ENCODE measurements around the gene JAG1. TPM values are rescaled to one million over a fixed set of nuclear protein-coding genes. Genes with fewer than 3 reads are reported as not detected.

JAG1 gene
- total and polyA plus RNA-seq, 2 experiments from 2014 or later: 1.2 to 8.4 TPM

DNA sequence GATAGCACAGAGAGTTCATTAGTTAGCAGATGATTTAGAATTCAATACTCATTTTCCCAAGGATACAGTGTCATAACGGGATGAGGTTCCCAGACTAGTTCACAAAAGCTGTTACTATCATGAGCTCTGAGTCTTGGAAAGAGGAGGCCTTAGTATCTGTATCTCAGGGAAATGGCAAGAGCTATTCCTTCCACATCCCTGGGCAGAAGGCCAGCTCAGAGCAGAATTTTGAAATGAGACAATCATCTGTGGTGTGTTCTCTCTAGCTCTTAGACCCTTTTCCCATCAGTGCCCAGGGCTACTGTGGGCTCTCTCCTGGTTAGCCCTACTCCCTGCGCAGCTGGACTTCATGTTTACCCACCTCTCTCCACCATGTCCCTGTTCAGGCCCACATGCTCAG is 64.5 kb downstream of the JAG1 start:
- Histone ChIP-seq H3K27ac (peak overlapping the region; percentile 79), H3K36me3 (ENCODE audit: low read depth) (no peaks in the 10 kb centered on the region), H3K9ac (peak overlapping the region; percentile 55; the same call in 1 of the 2 replicates), H3K4me1 (ENCODE audit: insufficient read depth) (peaks cover 33% of the 10 kb centered on the region), H3K9me2 (ENCODE audit: insufficient read depth) (no peaks in the 10 kb centered on the region), H3K27me3 (replicated peaks; ENCODE audit: insufficient read depth) (no peaks in the 10 kb centered on the region), H3F3A (ENCODE audit: insufficient read depth) (peaks cover 17% of the 10 kb centered on the region; the same call in 1 of the 2 replicates), H3K9me3 (ENCODE audit: low read depth) (no peaks in the 10 kb centered on the region), H4K20me1 (ENCODE audit: insufficient read depth) (no peaks in the 10 kb centered on the region), H3K4me3 (peak overlapping the region; percentile 30; the same call in 1 of the 2 replicates), H3K4me2 (ENCODE audit: unreplicated experiment) (peak overlapping the region; percentile 46), H3K79me2 (ENCODE audit: insufficient read depth) (no peaks in the 10 kb centered on the region), H2AFZ (no peak overlapping the region)
- 65 to 66% methylated on average over 2 of the region's 2 CpGs for WGBS, 2 experiments (ENCODE audit: low coverage in 1 of 2, low lambda C conversion rate in 2 of 2, missing lambda C conversion rate in 2 of 2)
- no peak for TF ChIP-seq EZH2phosphoT487 (IDR thresholded peaks at IDR 0.05; ENCODE audit: insufficient read depth, low read depth)
- no peak for TF ChIP-seq EZH2 (IDR thresholded peaks at IDR 0.05; ENCODE audit: insufficient read depth, poor library complexity, severe bottlenecking)
- peak; percentile 88 for DNase-seq
- in situ Hi-C loops (cut with MboI): no loop called here

DNA sequence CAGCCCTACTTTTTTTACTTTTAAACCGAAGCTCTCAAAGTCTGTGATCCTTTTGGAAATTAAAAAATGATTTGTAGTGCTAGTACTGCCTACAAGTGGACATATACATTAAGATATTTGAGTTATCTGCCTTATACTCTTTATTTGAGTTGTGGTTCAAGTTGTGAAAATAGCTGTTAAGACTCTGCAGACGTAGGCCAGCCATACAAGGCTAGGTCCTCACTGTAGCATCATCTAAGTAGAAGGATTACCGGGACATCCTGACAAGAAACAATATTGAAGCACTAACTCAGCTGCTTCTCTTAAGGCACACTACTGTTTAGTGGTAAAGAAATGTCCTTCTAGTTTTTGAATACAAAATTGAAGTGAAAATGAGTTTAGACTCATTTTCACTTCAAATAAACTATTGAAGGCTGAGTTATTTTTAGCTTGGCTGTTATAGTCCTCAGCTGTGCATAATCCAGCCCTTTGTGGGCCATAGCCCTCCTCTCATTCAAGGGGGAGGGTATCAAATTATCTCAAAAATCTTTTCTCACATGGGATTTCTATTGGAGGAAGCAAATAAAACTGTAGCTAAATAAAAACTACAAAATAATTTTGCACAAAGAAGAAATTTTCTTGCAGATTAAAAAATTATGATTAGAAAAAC is 68.1 kb downstream of the JAG1 start:
- Histone ChIP-seq H3K4me3 (no peak overlapping the region), H4K20me1 (ENCODE audit: insufficient read depth) (no peaks in the 10 kb centered on the region), H3K36me3 (ENCODE audit: low read depth) (no peaks in the 10 kb centered on the region), H3K27me3 (replicated peaks; ENCODE audit: insufficient read depth) (no peaks in the 10 kb centered on the region), H3K9ac (no peak overlapping the region), H3K27ac (peak overlapping the region; percentile 82; the same call in 1 of the 2 replicates), H3K4me2 (ENCODE audit: unreplicated experiment) (peak overlapping the region; percentile 72), H3K9me3 (ENCODE audit: low read depth) (no peaks in the 10 kb centered on the region), H3K9me2 (ENCODE audit: insufficient read depth) (no peaks in the 10 kb centered on the region), H2AFZ (no peak overlapping the region), H3F3A (ENCODE audit: insufficient read depth) (peaks cover 29% of the 10 kb centered on the region), H3K4me1 (ENCODE audit: insufficient read depth) (peaks cover 42% of the 10 kb centered on the region), H3K79me2 (ENCODE audit: insufficient read depth) (no peaks in the 10 kb centered on the region)
- DNase-seq: no peak
- WGBS, 2 experiments (ENCODE audit: low coverage in 1 of 2, low lambda C conversion rate in 2 of 2, missing lambda C conversion rate in 2 of 2): 98 to 100% methylated on average over 3 of the region's 3 CpGs
- TF ChIP-seq EZH2 (IDR thresholded peaks at IDR 0.05; ENCODE audit: insufficient read depth, poor library complexity, severe bottlenecking) (no peak), EZH2phosphoT487 (IDR thresholded peaks at IDR 0.05; ENCODE audit: insufficient read depth, low read depth) (no peak)
- in situ Hi-C loops (cut with MboI): no loop called here

DNA sequence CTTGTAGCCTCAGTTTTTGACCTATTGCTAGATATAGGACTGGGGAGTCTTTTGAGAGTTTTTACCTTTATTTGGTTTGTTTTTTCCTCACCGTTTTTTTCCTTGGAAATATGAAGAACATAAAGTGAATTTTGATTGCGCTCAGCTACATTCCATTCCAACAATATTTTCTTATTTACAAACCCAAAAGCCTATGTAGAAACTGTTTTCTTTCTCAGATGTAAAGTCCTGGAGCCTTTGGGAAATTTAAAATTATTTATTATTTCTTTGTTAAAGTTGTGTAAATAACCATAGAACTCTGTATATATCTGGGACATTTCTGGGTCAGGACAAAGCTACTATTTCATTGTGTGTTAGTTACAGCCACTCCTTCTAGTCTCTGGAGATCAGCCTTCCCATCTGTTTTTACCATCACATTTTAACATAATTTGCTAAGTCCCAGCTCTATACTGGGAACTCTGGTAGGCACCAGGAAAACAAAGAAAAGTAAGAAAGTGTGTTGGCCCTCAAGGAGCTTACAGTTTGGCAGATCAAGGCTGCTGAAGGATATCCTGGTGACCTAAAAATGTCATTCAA is 68.8 kb downstream of the JAG1 start:
- in situ Hi-C loops (cut with MboI): no loop called here
- Histone ChIP-seq H3K9ac (peak overlapping the region; percentile 54), H3F3A (ENCODE audit: insufficient read depth) (peaks cover 29% of the 10 kb centered on the region), H3K27me3 (replicated peaks; ENCODE audit: insufficient read depth) (no peaks in the 10 kb centered on the region), H3K27ac (peak overlapping the region; percentile 82), H3K4me1 (ENCODE audit: insufficient read depth) (peaks cover 36% of the 10 kb centered on the region), H3K36me3 (ENCODE audit: low read depth) (no peaks in the 10 kb centered on the region), H2AFZ (no peak overlapping the region), H4K20me1 (ENCODE audit: insufficient read depth) (no peaks in the 10 kb centered on the region), H3K4me3 (peak overlapping the region; percentile 47), H3K4me2 (ENCODE audit: unreplicated experiment) (peak overlapping the region; percentile 72), H3K9me3 (ENCODE audit: low read depth) (no peaks in the 10 kb centered on the region), H3K79me2 (ENCODE audit: insufficient read depth) (no peaks in the 10 kb centered on the region), H3K9me2 (ENCODE audit: insufficient read depth) (no peaks in the 10 kb centered on the region)
- no peak for DNase-seq
- TF ChIP-seq EZH2 (IDR thresholded peaks at IDR 0.05; ENCODE audit: insufficient read depth, poor library complexity, severe bottlenecking): no peak
- TF ChIP-seq EZH2phosphoT487 (IDR thresholded peaks at IDR 0.05; ENCODE audit: insufficient read depth, low read depth): no peak
- 43 to 44% methylated on average over 2 of the region's 2 CpGs for WGBS, 2 experiments (ENCODE audit: low coverage in 1 of 2, low lambda C conversion rate in 2 of 2, missing lambda C conversion rate in 2 of 2)

DNA sequence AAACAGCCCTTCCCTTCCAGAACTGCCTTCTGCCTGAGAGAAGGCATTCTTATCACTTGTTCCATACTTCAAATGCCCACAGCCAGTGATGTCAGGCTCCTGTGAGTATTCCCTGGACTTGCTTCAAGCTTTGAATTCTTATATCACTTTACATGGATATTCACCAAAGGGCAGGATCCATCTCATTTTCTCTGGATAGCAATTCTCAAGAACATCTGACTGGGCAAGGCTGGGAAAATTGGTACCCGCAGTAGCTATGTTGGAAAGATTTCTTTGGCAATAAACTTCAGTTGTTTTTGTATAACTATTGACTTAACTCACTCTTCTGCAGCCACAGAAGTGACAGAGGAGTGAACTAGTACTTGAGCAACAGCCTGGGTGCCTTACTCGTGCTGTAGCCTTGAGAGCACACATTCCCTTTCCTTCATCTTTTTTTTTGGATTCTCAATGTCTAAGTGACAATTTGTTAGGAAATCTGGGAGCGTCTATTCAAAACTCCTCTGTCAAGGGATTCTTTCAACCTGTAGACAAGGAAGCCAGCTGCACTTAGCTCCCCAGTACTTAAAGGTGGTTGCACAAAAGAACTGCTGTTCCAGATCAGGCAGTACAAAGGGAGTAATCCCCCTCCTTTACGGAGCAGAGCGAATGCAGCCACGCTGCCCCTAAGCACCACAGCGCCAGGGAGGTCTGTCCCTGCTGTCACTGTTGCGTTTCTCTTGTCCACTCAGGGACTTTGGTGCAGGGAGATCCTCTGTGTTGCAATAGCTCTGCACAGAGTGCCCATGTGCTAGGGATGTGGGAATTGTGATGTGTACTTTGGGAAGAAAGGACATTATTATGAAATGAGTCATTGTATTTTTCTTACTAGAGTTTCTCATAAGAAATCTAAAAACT is 69.6 kb downstream of the JAG1 start:
- Histone ChIP-seq H3K27me3 (replicated peaks; ENCODE audit: insufficient read depth) (no peaks in the 10 kb centered on the region), H3K4me3 (peak overlapping the region; percentile 47), H2AFZ (no peak overlapping the region), H3K4me2 (ENCODE audit: unreplicated experiment) (peak overlapping the region; percentile 72), H3K36me3 (ENCODE audit: low read depth) (no peaks in the 10 kb centered on the region), H3K4me1 (ENCODE audit: insufficient read depth) (peaks cover 29% of the 10 kb centered on the region), H3K9me2 (ENCODE audit: insufficient read depth) (no peaks in the 10 kb centered on the region), H3F3A (ENCODE audit: insufficient read depth) (peaks cover 26% of the 10 kb centered on the region), H3K9ac (peak overlapping the region; percentile 54), H3K9me3 (ENCODE audit: low read depth) (no peaks in the 10 kb centered on the region), H3K79me2 (ENCODE audit: insufficient read depth) (no peaks in the 10 kb centered on the region), H4K20me1 (ENCODE audit: insufficient read depth) (no peaks in the 10 kb centered on the region), H3K27ac (peak overlapping the region; percentile 82)
- in situ Hi-C loops (cut with MboI): no loop called here
- peak; percentile 90 for DNase-seq
- 4 to 5% methylated on average over 8 of the region's 8 CpGs for WGBS, 2 experiments (ENCODE audit: low coverage in 1 of 2, low lambda C conversion rate in 2 of 2, missing lambda C conversion rate in 2 of 2)
- TF ChIP-seq EZH2phosphoT487 (IDR thresholded peaks at IDR 0.05; ENCODE audit: insufficient read depth, low read depth): no peak
- TF ChIP-seq EZH2 (IDR thresholded peaks at IDR 0.05; ENCODE audit: insufficient read depth, poor library complexity, severe bottlenecking): no peak

All from GM23248 (cell line).